ENCODE data around the gene MID2.

MID2 gene

GRCh38 chrX:107826238-107827029, 768 bp downstream of the MID2 start:
- H3K27ac ChIP-seq (ENCODE audit: low read depth, low read length), result peak overlapping the region; percentile 67
- H3K9me3 ChIP-seq (ENCODE audit: low read length), result no peaks in the 10 kb centered on the region
- no peak overlapping the region for H3K9ac ChIP-seq (ENCODE audit: low read length)
- H3K36me3 ChIP-seq (ENCODE audit: insufficient read depth, low read length), result no peaks in the 10 kb centered on the region
- H3K27me3 ChIP-seq (ENCODE audit: control insufficient read depth in 1 of 2, insufficient read depth in 2 of 2, low read length in 2 of 2), result no peaks in the 10 kb centered on the region
- H3K4me1 ChIP-seq (ENCODE audit: insufficient read depth, low read length), result peaks cover 6% of the 10 kb centered on the region
- H3K4me3 ChIP-seq (ENCODE audit: low read depth in 1 of 2, low read length in 2 of 2), result peak overlapping the region; percentile 21 to 55

GRCh38 chrX:107827030-107827831, 1.6 kb downstream of the MID2 start:
- Histone ChIP-seq H3K4me3 (ENCODE audit: low read depth in 1 of 2, low read length in 2 of 2) (peak overlapping the region; percentile 21 to 37), H3K27me3 (ENCODE audit: control insufficient read depth in 1 of 2, insufficient read depth in 2 of 2, low read length in 2 of 2) (no peaks in the 10 kb centered on the region), H3K9me3 (ENCODE audit: low read length) (no peaks in the 10 kb centered on the region)

GRCh38 chrX:107827852-107828251, 2.2 kb downstream of the MID2 start:
- H3K4me1 ChIP-seq (ENCODE audit: insufficient read depth, low read length), result peaks cover 6% of the 10 kb centered on the region
- no peak overlapping the region for H3K27ac ChIP-seq (ENCODE audit: low read depth, low read length)
- H3K9me3 ChIP-seq (ENCODE audit: low read length), result no peaks in the 10 kb centered on the region
- H3K4me3 ChIP-seq (ENCODE audit: low read depth in 1 of 2, low read length in 2 of 2), result no peak overlapping the region
- H3K9ac ChIP-seq (ENCODE audit: low read length), result no peak overlapping the region
- H3K27me3 ChIP-seq (ENCODE audit: control insufficient read depth in 1 of 2, insufficient read depth in 2 of 2, low read length in 2 of 2), result no peaks in the 10 kb centered on the region
- H3K36me3 ChIP-seq (ENCODE audit: insufficient read depth, low read length), result no peaks in the 10 kb centered on the region

More at GRCh38 chrX:107827030-107827831, 1.6 kb downstream of the MID2 start:
- H3K36me3 ChIP-seq (ENCODE audit: insufficient read depth, low read length), result no peaks in the 10 kb centered on the region
- no peak overlapping the region for H3K9ac ChIP-seq (ENCODE audit: low read length)
- H3K27ac ChIP-seq (ENCODE audit: low read depth, low read length), result peak overlapping the region; percentile 67
- H3K4me1 ChIP-seq (ENCODE audit: insufficient read depth, low read length), result peaks cover 6% of the 10 kb centered on the region

GRCh38 chrX:107829878-107830277, 4.2 kb downstream of the MID2 start:
- no peak overlapping the region for H3K9ac ChIP-seq (ENCODE audit: low read length)
- no peaks in the 10 kb centered on the region for H3K9me3 ChIP-seq (ENCODE audit: low read length)
- no peak overlapping the region for H3K4me3 ChIP-seq (ENCODE audit: low read depth in 1 of 2, low read length in 2 of 2)
- no peaks in the 10 kb centered on the region for H3K27me3 ChIP-seq (ENCODE audit: control insufficient read depth in 1 of 2, insufficient read depth in 2 of 2, low read length in 2 of 2)
- H3K27ac ChIP-seq (ENCODE audit: low read depth, low read length), result no peak overlapping the region
- no peaks in the 10 kb centered on the region for H3K36me3 ChIP-seq (ENCODE audit: insufficient read depth, low read length)
- peaks cover 6% of the 10 kb centered on the region for H3K4me1 ChIP-seq (ENCODE audit: insufficient read depth, low read length)

- Histone ChIP-seq H3K9ac (ENCODE audit: low read length) (no peak overlapping the region), H3K4me3 (ENCODE audit: low read depth in 1 of 2, low read length in 2 of 2) (no peak overlapping the region), H3K27ac (ENCODE audit: low read depth, low read length) (no peak overlapping the region), H3K36me3 (ENCODE audit: insufficient read depth, low read length) (no peaks in the 10 kb centered on the region), H3K4me1 (ENCODE audit: insufficient read depth, low read length) (peaks cover 6% of the 10 kb centered on the region), H3K27me3 (ENCODE audit: control insufficient read depth in 1 of 2, insufficient read depth in 2 of 2, low read length in 2 of 2) (no peaks in the 10 kb centered on the region), H3K9me3 (ENCODE audit: low read length) (no peaks in the 10 kb centered on the region)
Observed at GRCh38 chrX:107831071-107831730, 5.5 kb downstream of the MID2 start.

GRCh38 chrX:107834275-107835201, 8.9 kb downstream of the MID2 start:
- H3K9me3 ChIP-seq (ENCODE audit: low read length), result no peaks in the 10 kb centered on the region
- H3K36me3 ChIP-seq (ENCODE audit: insufficient read depth, low read length), result no peaks in the 10 kb centered on the region
- H3K4me3 ChIP-seq (ENCODE audit: low read depth in 1 of 2, low read length in 2 of 2), result no peak overlapping the region
- H3K27me3 ChIP-seq (ENCODE audit: control insufficient read depth in 1 of 2, insufficient read depth in 2 of 2, low read length in 2 of 2), result peaks cover 0 to 6% of the 10 kb centered on the region in 2 donors
- no peak overlapping the region for H3K9ac ChIP-seq (ENCODE audit: low read length)
- no peaks in the 10 kb centered on the region for H3K4me1 ChIP-seq (ENCODE audit: insufficient read depth, low read length)
- no peak overlapping the region for H3K27ac ChIP-seq (ENCODE audit: low read depth, low read length)

GRCh38 chrX:107836958-107837357, 11.3 kb downstream of the MID2 start:
- H3K27me3 ChIP-seq (ENCODE audit: control insufficient read depth in 1 of 2, insufficient read depth in 2 of 2, low read length in 2 of 2), result peaks cover 0 to 6% of the 10 kb centered on the region in 2 donors
- H3K9ac ChIP-seq (ENCODE audit: low read length), result no peak overlapping the region
- peaks cover 8% of the 10 kb centered on the region for H3K36me3 ChIP-seq (ENCODE audit: insufficient read depth, low read length)
- H3K27ac ChIP-seq (ENCODE audit: low read depth, low read length), result no peak overlapping the region
- H3K9me3 ChIP-seq (ENCODE audit: low read length), result no peaks in the 10 kb centered on the region
- H3K4me1 ChIP-seq (ENCODE audit: insufficient read depth, low read length), result no peaks in the 10 kb centered on the region
- no peak overlapping the region for H3K4me3 ChIP-seq (ENCODE audit: low read depth in 1 of 2, low read length in 2 of 2)

- H3K27me3 ChIP-seq (ENCODE audit: control insufficient read depth in 1 of 2, insufficient read depth in 2 of 2, low read length in 2 of 2), result peaks cover 0 to 6% of the 10 kb centered on the region in 2 donors
Observed at GRCh38 chrX:107840971-107841370, 15.3 kb downstream of the MID2 start.

GRCh38 chrX:107842715-107843400, 17.2 kb downstream of the MID2 start:
- peaks cover 8% of the 10 kb centered on the region for H3K36me3 ChIP-seq (ENCODE audit: insufficient read depth, low read length)
- H3K4me1 ChIP-seq (ENCODE audit: insufficient read depth, low read length), result no peaks in the 10 kb centered on the region
- H3K9ac ChIP-seq (ENCODE audit: low read length), result no peak overlapping the region
- no peaks in the 10 kb centered on the region for H3K27me3 ChIP-seq (ENCODE audit: control insufficient read depth in 1 of 2, insufficient read depth in 2 of 2, low read length in 2 of 2)
- H3K9me3 ChIP-seq (ENCODE audit: low read length), result no peaks in the 10 kb centered on the region
- H3K27ac ChIP-seq (ENCODE audit: low read depth, low read length), result no peak overlapping the region
- H3K4me3 ChIP-seq (ENCODE audit: low read depth in 1 of 2, low read length in 2 of 2), result no peak overlapping the region

More at GRCh38 chrX:107840971-107841370, 15.3 kb downstream of the MID2 start:
- Histone ChIP-seq H3K4me1 (ENCODE audit: insufficient read depth, low read length) (no peaks in the 10 kb centered on the region), H3K36me3 (ENCODE audit: insufficient read depth, low read length) (peaks cover 8% of the 10 kb centered on the region), H3K9me3 (ENCODE audit: low read length) (no peaks in the 10 kb centered on the region), H3K9ac (ENCODE audit: low read length) (no peak overlapping the region), H3K4me3 (ENCODE audit: low read depth in 1 of 2, low read length in 2 of 2) (no peak overlapping the region), H3K27ac (ENCODE audit: low read depth, low read length) (no peak overlapping the region)

- H3K4me3 ChIP-seq (ENCODE audit: low read depth in 1 of 2, low read length in 2 of 2), result no peak overlapping the region
- peaks cover 8% of the 10 kb centered on the region for H3K36me3 ChIP-seq (ENCODE audit: insufficient read depth, low read length)
- no peaks in the 10 kb centered on the region for H3K9me3 ChIP-seq (ENCODE audit: low read length)
- no peaks in the 10 kb centered on the region for H3K4me1 ChIP-seq (ENCODE audit: insufficient read depth, low read length)
- no peak overlapping the region for H3K27ac ChIP-seq (ENCODE audit: low read depth, low read length)
- no peak overlapping the region for H3K9ac ChIP-seq (ENCODE audit: low read length)
- no peaks in the 10 kb centered on the region for H3K27me3 ChIP-seq (ENCODE audit: control insufficient read depth in 1 of 2, insufficient read depth in 2 of 2, low read length in 2 of 2)
Observed at GRCh38 chrX:107845625-107846024, 20.0 kb downstream of the MID2 start.
